Large intestine (tissue), 3 donors: Measurements from ENCODE around the gene CASKIN1. TPM values are rescaled to one million over a fixed set of nuclear protein-coding genes. Genes with fewer than 3 reads are reported as not detected.
"Not testable (repeated sequence)": the region's sequence is repeated elsewhere in the genome, so short reads cannot be mapped to it uniquely, and the experiment has no call there.

Experiments
- DNase-seq, 2 donors: peaks; one replicate each; pipeline versions ENCODE4 v3.0.0 to v3.0.0-alpha.2; 2013
- H3K27ac ChIP-seq: one replicate; pipeline ENCODE4 v1.5.1; 2013; ENCODE audit warnings: low read length
- H3K27me3 ChIP-seq: 2 replicates; pipeline ENCODE4 v1.6.1; 2013; ENCODE audit warnings: low read length; ENCODE audit not compliant: control insufficient read depth, insufficient read depth
- H3K36me3 ChIP-seq: 2 replicates; pipeline ENCODE4 v1.6.1; 2013; ENCODE audit warnings: low read length; ENCODE audit not compliant: control insufficient read depth, insufficient read depth
- H3K4me1 ChIP-seq: one replicate; pipeline ENCODE4 v1.6.1; 2013; ENCODE audit warnings: low read length; ENCODE audit not compliant: control insufficient read depth, insufficient read depth
- H3K4me3 ChIP-seq: one replicate; pipeline ENCODE4 v1.5.1; 2013; ENCODE audit warnings: low read length
- H3K9me3 ChIP-seq: one replicate; pipeline ENCODE4 v1.6.1; 2013; ENCODE audit warnings: mild to moderate bottlenecking, low read depth, low read length, moderate library complexity; ENCODE audit not compliant: control insufficient read depth
- WGBS: methylation state at CpG from one replicate; pipeline ENCODE4 v1.1.5; 2013; ENCODE audit warnings: low lambda C conversion rate; ENCODE audit not compliant: insufficient coverage; 5-methylcytosine and 5-hydroxymethylcytosine counted together
- polyA plus RNA-seq: library from polyadenylated mRNA; unstranded; fragments of 120-200 nt; gene quantifications from one replicate; pipeline ENCODE4 v1.2.1, GENCODE V29; 2013

CASKIN1 gene
- polyA plus RNA-seq, 1 donor: 0.96 TPM

GRCh38 chr16:2148714-2149629, 47.4 kb downstream of the CASKIN1 start:
- H3K4me3 ChIP-seq: peak overlapping the region; percentile 28
- H3K27me3 ChIP-seq: no peaks in the 10 kb centered on the region
- no CpG with 5 or more reads among the region's 62 CpGs for WGBS
- no peak overlapping the region for H3K27ac ChIP-seq
- peaks cover 14% of the 10 kb centered on the region for H3K36me3 ChIP-seq
- peaks cover 50% of the 10 kb centered on the region for H3K4me1 ChIP-seq
- peak in 1 of 2 donors; percentile 43 for DNase-seq
- no peaks in the 10 kb centered on the region for H3K9me3 ChIP-seq

DNA sequence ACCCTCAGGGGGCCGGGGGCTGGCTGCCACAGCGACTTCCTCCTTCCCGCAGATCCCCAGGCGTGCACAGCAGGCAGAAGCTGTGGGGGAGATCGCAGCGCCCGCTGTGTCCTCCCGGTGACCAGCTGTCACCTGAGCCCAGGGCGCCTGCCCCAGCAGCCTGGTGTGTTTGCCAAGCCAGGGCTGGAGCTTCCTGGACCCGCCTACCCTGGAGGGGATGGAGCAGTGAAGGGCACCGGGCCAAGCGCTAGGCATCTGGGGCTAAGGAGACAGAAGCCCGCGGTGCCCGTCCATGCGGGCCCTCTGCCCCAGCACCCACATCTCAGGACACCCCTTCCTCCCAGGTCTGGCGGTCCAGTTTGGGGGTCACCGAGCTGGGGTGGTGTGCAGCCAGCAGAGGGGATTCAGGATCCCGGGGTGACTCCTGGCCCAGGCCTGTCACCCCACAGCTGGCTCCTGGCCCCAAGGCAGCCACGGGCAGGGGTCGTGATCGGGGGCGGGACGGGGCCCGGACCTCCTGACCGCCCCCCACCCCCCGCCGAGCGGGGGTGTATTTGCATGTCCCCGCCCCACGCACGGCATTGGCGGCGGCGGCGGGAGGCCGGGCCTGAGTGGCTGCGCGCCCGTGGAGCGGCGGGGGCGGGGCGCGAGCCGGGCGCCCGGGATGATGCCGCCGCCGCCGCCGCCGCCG, 48.3 kb downstream of the CASKIN1 start, which contains the start of gene RAB26:
Gene RAB26, plus strand, starts transcription at position 645 of the 691 bp plus-strand sequence. CDS start 159 bp downstream, outside the sequence.
- Histone ChIP-seq H3K9me3 (no peaks in the 10 kb centered on the region), H3K4me3 (peak within 1 kb of the TSS; percentile 44), H3K27ac (peak within 1 kb of the TSS; percentile 64), H3K4me1 (peaks cover 45% of the 10 kb centered on the region), H3K27me3 (no peaks in the 10 kb centered on the region), H3K36me3 (peaks cover 14% of the 10 kb centered on the region)
- DNase-seq: peak; percentile 69 to 75
- no CpG with 5 or more reads among the region's 55 CpGs for WGBS

DNA sequence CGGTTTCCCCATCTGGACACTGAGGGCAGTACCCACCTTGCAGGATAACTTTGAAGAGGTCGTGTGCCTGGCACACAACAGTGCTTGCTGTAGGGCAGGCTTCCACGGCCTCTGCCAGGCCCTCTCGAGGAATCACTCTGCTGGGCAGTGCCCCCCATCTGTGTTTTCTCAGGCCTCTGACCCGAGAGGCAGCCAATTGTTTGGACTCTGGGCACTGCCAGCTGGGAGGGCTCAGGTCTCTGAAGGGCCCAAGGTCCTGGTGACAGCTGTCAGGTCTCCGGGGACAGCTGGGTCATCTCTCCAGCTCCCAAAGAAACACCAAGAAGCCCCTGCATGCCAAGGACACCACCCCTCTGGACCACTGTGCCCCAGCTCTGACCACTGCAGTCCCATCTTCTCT, 49.0 kb downstream of the CASKIN1 start:
- no peak for DNase-seq
- no peaks in the 10 kb centered on the region for H3K27me3 ChIP-seq
- peaks cover 10% of the 10 kb centered on the region for H3K36me3 ChIP-seq
- peak overlapping the region; percentile 64 for H3K27ac ChIP-seq
- no CpG with 5 or more reads among the region's 6 CpGs for WGBS
- peaks cover 38% of the 10 kb centered on the region for H3K4me1 ChIP-seq
- no peak overlapping the region for H3K4me3 ChIP-seq
- no peaks in the 10 kb centered on the region for H3K9me3 ChIP-seq

GRCh38 chr16:2145843-2146242, 50.6 kb downstream of the CASKIN1 start:
- H3K27ac ChIP-seq: no peak overlapping the region
- no peak for DNase-seq
- H3K4me3 ChIP-seq: no peak overlapping the region
- H3K9me3 ChIP-seq: no peaks in the 10 kb centered on the region
- H3K36me3 ChIP-seq: no peaks in the 10 kb centered on the region
- 77% methylated on average over 3 of the region's 5 CpGs for WGBS
- H3K4me1 ChIP-seq: peaks cover 22% of the 10 kb centered on the region
- H3K27me3 ChIP-seq: no peaks in the 10 kb centered on the region

GRCh38 chr16:2143878-2144485, 52.4 kb downstream of the CASKIN1 start:
- H3K27ac ChIP-seq: no peak overlapping the region
- H3K9me3 ChIP-seq: no peaks in the 10 kb centered on the region
- H3K27me3 ChIP-seq: no peaks in the 10 kb centered on the region
- H3K4me3 ChIP-seq: no peak overlapping the region
- no peak for DNase-seq
- H3K4me1 ChIP-seq: peaks cover 10% of the 10 kb centered on the region
- WGBS: no CpG with 5 or more reads among the region's 17 CpGs
- no peaks in the 10 kb centered on the region for H3K36me3 ChIP-seq

DNA sequence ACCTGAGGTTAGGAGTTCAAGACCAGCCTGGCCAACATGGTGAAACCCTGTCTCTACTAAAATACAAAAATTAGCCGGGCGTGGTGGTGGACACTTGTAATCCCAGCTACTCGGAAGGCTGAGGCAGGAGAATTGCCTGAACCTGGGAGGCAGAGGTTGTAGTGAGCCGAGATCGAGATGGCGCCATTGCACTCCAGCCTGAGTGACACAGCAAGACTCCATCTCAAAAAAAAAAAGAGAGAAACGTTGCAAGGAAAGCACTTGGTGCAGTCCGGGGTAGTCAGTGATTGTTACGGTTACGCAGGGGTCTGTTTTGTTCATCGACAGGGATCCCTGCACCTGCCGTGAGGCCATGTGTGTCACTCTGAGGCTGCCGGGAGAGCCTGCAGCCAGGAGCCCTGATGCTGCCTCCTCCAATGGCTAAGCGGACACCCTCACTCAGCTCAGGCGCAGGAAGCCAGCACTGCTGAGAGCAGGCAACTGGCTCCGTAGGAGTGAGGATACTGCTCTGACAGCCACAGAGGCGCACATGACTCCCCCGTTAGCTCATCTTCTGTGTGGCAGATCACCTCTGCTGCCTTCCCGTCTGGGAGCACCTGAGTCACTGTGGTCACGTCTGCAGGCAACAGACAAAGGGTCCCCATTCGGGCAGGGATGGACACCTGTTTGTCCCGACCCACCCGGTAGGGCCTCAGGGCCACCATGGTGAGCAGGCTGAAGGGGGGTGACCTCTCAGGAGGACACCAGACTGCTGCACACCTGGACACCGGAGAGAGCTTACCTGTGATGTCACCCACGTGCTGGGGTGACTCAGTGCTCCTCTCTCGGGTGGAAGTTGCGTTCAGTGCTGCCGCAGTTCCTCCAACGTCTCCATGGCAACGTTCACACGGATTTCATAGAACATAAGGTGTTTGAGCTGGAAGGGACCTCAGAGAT, 53.2 kb downstream of the CASKIN1 start:
- peaks cover 8% of the 10 kb centered on the region for H3K4me1 ChIP-seq
- no peak for DNase-seq
- no peak overlapping the region for H3K27ac ChIP-seq
- no peak overlapping the region for H3K4me3 ChIP-seq
- H3K36me3 ChIP-seq: no peaks in the 10 kb centered on the region
- H3K27me3 ChIP-seq: no peaks in the 10 kb centered on the region
- WGBS: 100% methylated on average over 3 of the region's 31 CpGs
- no peaks in the 10 kb centered on the region for H3K9me3 ChIP-seq

DNA sequence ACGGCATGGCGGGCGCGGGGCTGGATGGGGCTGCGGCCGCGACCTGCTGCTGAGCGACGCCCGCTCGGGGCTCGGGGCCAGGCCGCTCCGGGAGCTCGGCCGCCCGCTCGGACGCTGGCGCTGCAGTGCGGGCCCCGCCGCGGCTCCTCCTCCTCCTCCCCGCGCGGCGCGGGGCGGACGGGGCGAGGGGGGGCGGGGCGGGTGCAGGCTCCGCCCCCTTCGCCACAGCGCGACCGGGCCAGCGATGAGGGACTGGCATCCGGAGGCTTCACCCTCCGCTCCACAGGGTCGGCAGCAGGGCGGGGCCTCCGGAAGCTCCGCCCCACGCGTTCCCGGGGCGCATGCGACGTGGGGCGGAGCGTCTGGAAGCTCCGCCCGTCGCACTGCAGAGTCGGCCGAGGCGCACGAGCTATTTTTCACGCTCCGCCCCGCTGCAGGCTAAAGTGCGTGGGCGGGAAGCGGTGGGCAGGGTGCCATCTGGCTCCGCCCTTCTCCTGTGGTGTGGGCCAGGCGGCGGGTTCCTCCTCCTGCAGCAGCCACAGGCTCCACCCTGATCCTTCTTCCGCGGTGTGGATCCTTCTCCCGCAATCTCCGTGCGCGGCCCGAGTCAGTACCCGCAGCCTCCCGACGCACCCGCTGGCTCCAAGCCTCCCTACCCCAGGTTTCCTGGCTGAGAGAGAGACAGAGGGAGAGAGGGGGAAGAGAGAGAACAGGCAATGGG, 60.5 kb downstream of the CASKIN1 start, which contains the start of gene PKD1:
Gene PKD1, minus strand, starts transcription at position 129 of the 721 bp plus-strand sequence. CDS start 209 bp downstream, outside the sequence.
- H3K27me3 ChIP-seq, H3K4me1 ChIP-seq, H3K9me3 ChIP-seq, H3K36me3 ChIP-seq: not testable (repeated sequence)
- no CpG with 5 or more reads among the region's 81 CpGs for whole genome bisulfite sequencing
- peak; percentile 97 to 98 for DNase-seq
- peak within 1 kb of the TSS; percentile 54 for H3K4me3 ChIP-seq
- peak within 1 kb of the TSS; percentile 42 for H3K27ac ChIP-seq

- peak in 1 of 2 donors; percentile 14 for DNase-seq
- H3K36me3 ChIP-seq, H3K9me3 ChIP-seq, H3K4me1 ChIP-seq, H3K27me3 ChIP-seq, H3K27ac ChIP-seq: not testable (repeated sequence)
- H3K4me3 ChIP-seq: peak overlapping the region; percentile 54
- WGBS: no CpG with 5 or more reads among the region's 42 CpGs
These were observed 61.3 kb downstream of the CASKIN1 start for GRCh38 chr16:2135071-2135470.

DNA sequence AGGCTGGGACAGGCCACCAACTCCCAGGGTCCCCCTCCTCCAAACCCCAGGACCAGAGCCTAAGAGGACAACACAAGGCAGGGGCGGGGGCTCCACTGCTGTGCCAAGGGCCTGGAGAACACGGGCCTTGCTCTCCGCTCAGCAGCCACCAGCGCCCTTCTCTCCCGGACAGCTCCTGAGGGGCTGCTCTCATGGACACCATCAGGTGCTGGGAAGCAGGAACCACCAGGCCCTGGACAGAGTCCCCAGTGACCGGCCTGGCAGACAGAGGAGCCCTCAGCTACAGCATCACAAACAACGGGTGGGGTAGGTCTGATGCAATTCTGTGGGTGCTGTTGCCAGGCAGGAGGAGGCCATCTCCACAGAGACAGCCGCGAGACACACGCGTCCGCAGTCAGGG, 62.6 kb downstream of the CASKIN1 start:
- WGBS: no CpG with 5 or more reads among the region's 12 CpGs
- not testable (repeated sequence) for DNase-seq, H3K27ac ChIP-seq, H3K9me3 ChIP-seq, H3K4me3 ChIP-seq, H3K4me1 ChIP-seq, H3K27me3 ChIP-seq, H3K36me3 ChIP-seq
